IgD-negative memory B cell (primary cell): ENCODE measurements around the gene ZNF526. TPM values are rescaled to one million over a fixed set of nuclear protein-coding genes. Genes with fewer than 3 reads are reported as not detected.
"Not testable (repeated sequence)": the region's sequence is repeated elsewhere in the genome, so short reads cannot be mapped to it uniquely, and the experiment has no call there.

Source experiments
- H3K27ac Mint-ChIP-seq, 3 donors: one replicate each; pipeline ENCODE4 v1.8.0; 2020 to 2022; ENCODE audit warnings: mild to moderate bottlenecking in 3 of 3, mixed read lengths in 3 of 3, moderate library complexity in 1 of 3
- H3K27me3 Mint-ChIP-seq: one replicate; pipeline ENCODE4 v1.8.0; 2021; ENCODE audit warnings: mixed read lengths
- H3K36me3 Mint-ChIP-seq: one replicate; pipeline ENCODE4 v1.8.0; 2020; ENCODE audit warnings: mild to moderate bottlenecking, mixed read lengths
- H3K4me1 Mint-ChIP-seq, 3 donors: one replicate each; pipeline ENCODE4 v1.8.0; 2020 to 2022; ENCODE audit warnings: mixed read lengths in 3 of 3, mild to moderate bottlenecking in 1 of 3
- H3K4me3 Mint-ChIP-seq, 4 donors: one replicate each; pipeline ENCODE4 v1.8.0; 2020 to 2022; ENCODE audit warnings: mild to moderate bottlenecking in 4 of 4, mixed read lengths in 4 of 4, moderate library complexity in 3 of 4
- H3K9me3 Mint-ChIP-seq, 3 donors: one replicate each; pipeline ENCODE4 v1.8.0; 2020 to 2021; ENCODE audit warnings: mixed read lengths in 3 of 3, mild to moderate bottlenecking in 1 of 3
- polyA plus RNA-seq: library from polyadenylated mRNA; unstranded; fragments of 300-500 nt; fragmentation: Illumina TruSeq; gene quantifications from one replicate; pipeline ENCODE4 v1.2.3, GENCODE V29; 2021

The ZNF526 gene
- polyA plus RNA-seq, 1 donor from 2014 or later, result 8.0 TPM

GRCh38 chr19:42251572-42252358, 31.7 kb downstream of the ZNF526 start:
- peak overlapping the region; percentile 75 to 88 (median 81) for H3K4me3 Mint-ChIP-seq
- H3K9me3 Mint-ChIP-seq, result no peaks in the 10 kb centered on the region
- H3K27ac Mint-ChIP-seq, result peak overlapping the region in 2 of 3 donors; percentile 83 to 92
- peaks cover 14 to 18% (median 15%) of the 10 kb centered on the region in 3 donors for H3K4me1 Mint-ChIP-seq
- H3K36me3 Mint-ChIP-seq, result no peaks in the 10 kb centered on the region
- H3K27me3 Mint-ChIP-seq, result peaks cover 9% of the 10 kb centered on the region

DNA sequence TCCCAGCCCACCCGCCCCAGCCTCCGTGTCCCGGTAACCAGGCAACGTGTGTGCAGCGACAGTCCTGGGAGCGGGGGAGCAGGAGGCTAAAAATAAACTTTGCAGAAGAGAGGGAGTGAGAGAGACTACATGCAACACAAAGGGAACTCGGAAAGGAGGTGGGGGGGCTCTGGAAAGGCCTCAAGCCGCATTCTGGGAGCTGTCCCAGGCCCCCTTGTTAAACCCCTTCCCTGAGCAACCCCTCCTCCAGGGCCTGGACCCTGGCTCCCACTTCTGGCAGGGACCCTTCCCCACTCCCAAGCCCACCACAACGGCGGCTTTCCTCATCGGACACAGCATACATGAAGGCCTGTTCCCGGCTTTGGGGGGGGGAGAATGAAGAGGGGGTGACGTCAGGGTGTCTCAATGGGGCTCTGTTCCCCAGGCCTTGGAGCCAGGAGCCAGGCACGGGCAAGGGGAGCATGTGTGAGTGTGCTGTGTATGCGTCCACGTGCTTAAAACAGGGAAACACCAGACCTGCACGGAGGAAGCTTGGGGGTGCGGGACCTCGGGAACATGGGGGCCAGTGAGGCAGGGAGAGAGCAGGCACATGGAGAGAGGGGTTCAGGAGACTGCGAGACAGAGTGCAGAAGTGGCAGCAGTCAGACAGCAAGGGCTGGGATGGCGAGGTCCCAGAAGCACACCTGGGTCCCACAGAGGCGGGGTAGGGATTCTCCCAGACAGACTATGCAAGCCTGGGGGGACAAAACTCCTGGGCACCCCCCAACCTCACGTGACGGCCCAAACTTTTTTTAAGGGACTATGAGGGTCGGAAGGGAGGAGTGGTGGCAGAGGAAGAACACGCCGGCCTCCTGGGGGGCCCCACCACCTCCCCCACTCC, 32.5 kb downstream of the ZNF526 start:
- Mint-ChIP-seq H3K4me3 (peak overlapping the region; percentile 85 to 95 (median 90)), H3K36me3 (no peaks in the 10 kb centered on the region), H3K9me3 (no peaks in the 10 kb centered on the region), H3K27me3 (peaks cover 9% of the 10 kb centered on the region), H3K4me1 (peaks cover 14 to 18% (median 17%) of the 10 kb centered on the region in 3 donors), H3K27ac (peak overlapping the region; percentile 92 to 99 (median 92))

DNA sequence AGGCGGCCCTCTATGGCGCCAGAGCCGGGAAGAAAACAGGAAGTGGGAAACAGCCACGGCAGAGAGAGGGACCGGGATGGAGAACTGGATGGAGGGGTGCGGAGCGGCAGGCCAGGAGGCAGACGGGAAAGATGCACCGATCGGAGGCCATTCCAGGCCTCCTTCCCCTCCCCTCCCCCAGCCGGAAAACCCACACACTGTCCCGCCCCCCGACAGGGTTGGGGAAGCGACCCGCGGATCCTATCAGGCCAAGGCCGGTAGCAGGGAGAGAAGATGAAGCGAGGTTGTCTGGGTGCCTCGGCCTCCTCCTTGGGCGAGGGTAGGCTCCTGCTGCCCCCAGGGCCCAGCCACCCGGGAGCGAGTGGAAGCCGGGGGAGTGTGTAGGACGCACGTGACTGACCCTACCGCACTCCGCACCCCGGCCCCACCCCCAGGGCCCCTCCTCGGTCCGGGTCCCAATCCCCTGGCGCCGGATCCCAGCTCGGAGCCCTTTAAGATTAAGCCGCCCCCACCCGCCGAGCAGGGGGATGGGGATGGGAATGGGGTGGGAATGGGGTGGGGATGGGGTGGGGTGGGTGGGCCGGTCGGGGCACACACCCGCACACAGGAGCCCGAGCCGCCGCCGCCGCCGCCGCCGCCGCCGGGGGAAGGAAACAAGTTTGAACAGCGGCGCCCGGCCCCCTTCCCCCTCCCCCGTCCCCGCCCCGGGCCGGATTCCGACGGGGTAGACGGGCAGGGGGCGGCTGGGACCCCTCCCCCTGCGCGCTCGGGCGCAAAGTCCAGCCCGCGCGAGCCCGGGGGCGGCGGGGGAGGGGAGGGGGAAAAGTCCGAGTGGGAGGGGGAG, 33.4 kb downstream of the ZNF526 start:
- Mint-ChIP-seq H3K36me3 (no peaks in the 10 kb centered on the region), H3K27me3 (peaks cover 10% of the 10 kb centered on the region), H3K4me3 (peak overlapping the region; percentile 85 to 95 (median 90)), H3K4me1 (peaks cover 14 to 18% (median 17%) of the 10 kb centered on the region in 3 donors), H3K9me3 (no peaks in the 10 kb centered on the region), H3K27ac (peak overlapping the region; percentile 92 to 99 (median 92))

GRCh38 chr19:42254089-42254849, 34.2 kb downstream of the ZNF526 start:
- H3K4me1 Mint-ChIP-seq, result peaks cover 14 to 18% (median 17%) of the 10 kb centered on the region in 3 donors

DNA sequence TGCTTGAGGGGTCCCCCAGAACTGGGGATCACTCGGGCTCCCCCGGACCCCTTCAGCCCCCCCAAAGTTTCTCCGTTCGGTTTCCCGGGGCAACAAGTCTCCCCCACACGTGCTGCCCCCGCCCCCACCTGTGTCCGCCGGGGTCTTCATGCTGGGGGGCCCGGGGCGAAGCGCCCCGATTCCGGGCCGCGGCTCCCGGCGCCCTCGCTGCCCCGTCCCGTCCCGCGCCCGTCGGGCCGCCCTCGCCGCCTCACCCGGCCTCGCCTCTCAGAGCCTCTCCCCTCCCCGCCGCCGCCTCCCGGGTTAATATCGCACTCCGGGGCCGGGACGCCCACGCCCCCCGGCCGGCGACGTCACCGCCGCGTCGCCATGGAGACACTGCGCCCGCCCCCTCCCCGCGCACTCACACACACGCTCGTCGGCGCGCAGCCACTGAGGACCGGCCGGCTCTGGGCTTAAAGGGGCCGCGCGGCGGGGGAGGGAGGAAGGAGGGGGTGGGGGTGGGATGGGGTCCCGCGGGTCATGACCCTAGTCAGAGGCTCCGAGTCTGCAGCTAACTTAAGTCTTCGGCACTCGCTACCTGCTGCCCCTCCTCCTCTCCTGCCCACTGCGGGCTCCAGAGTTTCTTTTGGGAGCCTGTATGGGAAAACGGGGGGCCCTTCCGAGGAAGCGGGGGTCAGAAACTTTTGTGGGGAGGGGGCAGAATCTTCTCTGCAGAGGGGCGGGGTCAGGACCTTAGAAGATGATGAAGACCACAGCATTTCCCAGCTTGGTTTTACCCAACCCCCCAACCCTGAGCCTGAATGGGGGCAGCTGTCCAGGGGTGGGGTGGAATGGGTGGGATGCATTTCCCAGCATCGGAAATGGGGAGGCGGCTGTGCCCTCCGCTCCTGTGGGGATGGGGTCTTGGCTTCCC, 35.0 kb downstream of the ZNF526 start, which contains the start of gene ERF:
TSS of gene ERF (minus strand) at position 279 of the 916 bp plus-strand sequence. CDS start at position 150, 129 bp downstream.
- peak within 1 kb of the TSS; percentile 81 to 92 (median 88) for H3K4me3 Mint-ChIP-seq

More at GRCh38 chr19:42254089-42254849, 34.2 kb downstream of the ZNF526 start:
- H3K27ac Mint-ChIP-seq, result peak overlapping the region in 2 of 3 donors; percentile 31 to 95
- H3K4me3 Mint-ChIP-seq, result peak overlapping the region; percentile 81 to 92 (median 88)
- H3K9me3 Mint-ChIP-seq, result no peaks in the 10 kb centered on the region
- H3K27me3 Mint-ChIP-seq, result peaks cover 10% of the 10 kb centered on the region
- no peaks in the 10 kb centered on the region for H3K36me3 Mint-ChIP-seq

DNA sequence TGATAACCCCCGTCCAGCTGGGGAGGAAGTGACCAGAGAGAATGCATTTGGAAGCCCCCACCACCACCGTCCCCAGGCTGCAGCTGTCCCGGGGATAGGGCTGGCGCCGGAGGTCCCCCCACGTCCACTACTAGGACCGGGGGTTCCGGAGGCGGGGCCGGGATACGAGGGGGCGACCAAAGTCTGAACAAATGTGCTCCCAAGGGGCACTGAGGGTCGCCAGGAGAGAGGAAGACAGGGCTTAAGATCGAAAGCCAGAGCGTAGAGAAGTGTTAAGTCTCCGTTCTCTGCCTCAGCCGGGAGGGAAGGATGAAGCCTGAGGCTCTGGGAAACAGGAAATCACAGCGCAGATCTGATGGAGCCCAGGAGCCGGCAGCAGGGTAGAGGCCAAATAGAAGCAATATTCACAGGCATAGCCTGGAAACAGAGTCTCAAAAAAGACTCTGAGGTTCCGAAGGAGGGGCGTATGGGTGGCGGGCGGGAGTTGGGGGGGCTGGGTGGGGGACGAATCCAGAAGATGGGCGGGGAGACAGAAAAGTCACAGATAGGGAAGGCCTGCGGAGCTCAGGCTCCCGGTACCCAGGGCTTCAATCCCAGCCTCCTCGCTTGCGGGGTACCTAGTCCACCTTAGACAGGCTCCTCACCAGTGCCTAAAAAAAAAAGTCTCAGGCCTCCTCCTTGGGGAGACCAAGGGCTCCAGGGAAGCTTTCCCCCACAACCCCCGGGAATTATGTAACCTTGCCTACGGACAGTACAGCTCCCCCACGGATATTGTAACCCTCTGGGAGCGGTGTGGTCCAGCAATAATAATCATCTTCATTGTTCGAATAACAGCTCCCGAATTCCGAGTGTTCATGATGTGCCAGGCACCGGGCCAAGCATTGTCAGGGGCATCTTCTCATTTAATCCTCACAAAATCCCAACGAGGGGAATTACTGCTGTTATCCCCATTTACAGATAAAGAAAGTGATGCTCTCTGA, 35.9 kb downstream of the ZNF526 start:
- Mint-ChIP-seq H3K27me3 (peaks cover 10% of the 10 kb centered on the region), H3K27ac (peak overlapping the region in 1 of 3 donors; percentile 84), H3K4me3 (peak overlapping the region; percentile 74 to 92 (median 82)), H3K9me3 (no peaks in the 10 kb centered on the region), H3K36me3 (no peaks in the 10 kb centered on the region), H3K4me1 (peaks cover 10 to 18% (median 17%) of the 10 kb centered on the region in 3 donors)

More for the DNA sequence above, 35.0 kb downstream of the ZNF526 start, which contains the start of gene ERF:
- H3K9me3 Mint-ChIP-seq, result no peaks in the 10 kb centered on the region
- H3K36me3 Mint-ChIP-seq, result no peaks in the 10 kb centered on the region
- H3K27ac Mint-ChIP-seq, result peak within 1 kb of the TSS; percentile 31 to 95 (median 73)
- peaks cover 10 to 18% (median 17%) of the 10 kb centered on the region in 3 donors for H3K4me1 Mint-ChIP-seq
- peaks cover 10% of the 10 kb centered on the region for H3K27me3 Mint-ChIP-seq

GRCh38 chr19:42257842-42258241, 37.7 kb downstream of the ZNF526 start:
- not testable (repeated sequence) for H3K4me1 Mint-ChIP-seq, H3K36me3 Mint-ChIP-seq, H3K27me3 Mint-ChIP-seq, H3K9me3 Mint-ChIP-seq
- peak overlapping the region in 1 of 3 donors; percentile 84 for H3K27ac Mint-ChIP-seq
- peak overlapping the region in 3 of 4 donors; percentile 9 to 50 (median 43) for H3K4me3 Mint-ChIP-seq

- H3K4me3 Mint-ChIP-seq, result peak overlapping the region in 1 of 4 donors; percentile 11
- peak overlapping the region in 2 of 3 donors; percentile 43 to 65 for H3K27ac Mint-ChIP-seq
- H3K9me3 Mint-ChIP-seq, result no peaks in the 10 kb centered on the region
- peaks cover 0 to 3% (median 0%) of the 10 kb centered on the region in 3 donors for H3K4me1 Mint-ChIP-seq
- no peaks in the 10 kb centered on the region for H3K36me3 Mint-ChIP-seq
- peaks cover 2% of the 10 kb centered on the region for H3K27me3 Mint-ChIP-seq
Measured at GRCh38 chr19:42261763-42262162, 41.7 kb downstream of the ZNF526 start.

GRCh38 chr19:42266105-42266504, 46.0 kb downstream of the ZNF526 start:
- Mint-ChIP-seq H3K27ac (peak overlapping the region in 1 of 3 donors; percentile 19), H3K4me1 (peaks cover 11 to 24% (median 16%) of the 10 kb centered on the region in 3 donors), H3K4me3 (peak overlapping the region in 1 of 4 donors; percentile 19)
- not testable (repeated sequence) for H3K9me3 Mint-ChIP-seq, H3K27me3 Mint-ChIP-seq, H3K36me3 Mint-ChIP-seq

DNA sequence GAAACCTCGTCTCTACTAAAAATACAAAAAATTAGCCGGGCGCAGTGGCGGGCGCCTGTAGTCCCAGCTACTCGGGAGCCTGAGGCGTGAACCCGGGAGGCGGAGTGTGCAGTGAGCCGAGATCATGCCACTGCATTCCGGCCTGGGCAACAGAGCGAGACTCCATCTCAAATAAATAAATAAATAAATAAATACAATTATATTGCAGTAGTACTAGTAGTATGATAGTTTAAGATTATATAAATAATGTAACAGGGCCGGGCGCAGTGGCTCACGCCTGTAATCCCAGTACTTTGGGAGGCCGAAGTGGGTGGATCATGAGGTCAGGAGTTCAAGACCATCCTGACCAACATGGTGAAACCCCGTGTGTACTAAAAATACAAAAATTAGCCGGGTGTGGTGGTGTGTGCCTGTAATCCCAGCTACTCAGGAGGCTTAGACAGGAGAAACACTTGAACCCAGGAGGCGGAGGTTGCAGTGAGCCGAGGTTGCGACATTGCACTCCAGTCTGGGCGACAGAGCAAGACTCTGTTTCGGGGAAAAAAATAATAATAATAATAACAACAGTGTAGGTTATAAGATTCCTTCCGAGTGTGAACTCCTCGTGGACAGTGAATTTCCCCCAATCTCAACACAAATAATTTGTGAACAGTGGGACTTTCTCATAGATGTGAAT, 47.0 kb downstream of the ZNF526 start:
- H3K4me3 Mint-ChIP-seq, result peak overlapping the region in 1 of 4 donors; percentile 65
- not testable (repeated sequence) for H3K27ac Mint-ChIP-seq, H3K36me3 Mint-ChIP-seq

GRCh38 chr19:42267644-42268141, 47.6 kb downstream of the ZNF526 start:
- Mint-ChIP-seq H3K4me1 (peaks cover 11 to 27% (median 21%) of the 10 kb centered on the region in 3 donors), H3K36me3 (no peaks in the 10 kb centered on the region), H3K27ac (no peak overlapping the region), H3K9me3 (no peaks in the 10 kb centered on the region), H3K27me3 (no peaks in the 10 kb centered on the region), H3K4me3 (peak overlapping the region in 1 of 4 donors; percentile 65)

More for the DNA sequence above, 47.0 kb downstream of the ZNF526 start:
- not testable (repeated sequence) for H3K27me3 Mint-ChIP-seq, H3K9me3 Mint-ChIP-seq
- peaks cover 11 to 27% (median 21%) of the 10 kb centered on the region in 3 donors for H3K4me1 Mint-ChIP-seq
